Astrocyte (in vitro differentiated cells and primary cell): ENCODE measurements around the gene ST3GAL4. TPM values are rescaled to one million over a fixed set of nuclear protein-coding genes. Genes with fewer than 3 reads are reported as not detected.
"Not testable (repeated sequence)": the region's sequence is repeated elsewhere in the genome, so short reads cannot be mapped to it uniquely, and the experiment has no call there.

Experiments used
- DNase-seq: peaks from one replicate; pipeline ENCODE4 v3.0.0-alpha.2; 2010; ENCODE audit warnings: low read depth
- FAIRE-seq: peaks from 2 replicates; lab custom pipeline; 2011; peaks lifted over from hg19 to GRCh38; lab: Jason Lieb, UNC
- H2AFZ ChIP-seq: 2 replicates; pipeline ENCODE4 v1.6.0; 2012; ENCODE audit warnings: low read depth, low read length, inconsistent platforms
- H3K27ac ChIP-seq: 2 replicates; pipeline ENCODE4 v1.5.1; 2011; ENCODE audit warnings: low read depth, low read length, inconsistent platforms
- H3K27me3 ChIP-seq: 2 replicates; pipeline ENCODE4 v1.6.0; 2011; ENCODE audit warnings: low read length, inconsistent platforms; ENCODE audit not compliant: insufficient read depth
- H3K36me3 ChIP-seq: 2 replicates; pipeline ENCODE4 v1.5.1; 2011; ENCODE audit warnings: low read length, inconsistent platforms; ENCODE audit not compliant: insufficient read depth
- H3K4me1 ChIP-seq: 2 replicates; pipeline ENCODE4 v1.5.1; 2011; ENCODE audit warnings: low read length, inconsistent platforms; ENCODE audit not compliant: insufficient read depth
- H3K4me2 ChIP-seq: 2 replicates; pipeline ENCODE4 v1.6.0; 2012; ENCODE audit warnings: low read length, inconsistent platforms
- H3K4me3 ChIP-seq: 2 replicates; pipeline ENCODE4 v1.5.1; 2011; ENCODE audit warnings: low read depth, mild to moderate bottlenecking, low read length, inconsistent platforms; ENCODE audit not compliant: insufficient read depth
- H3K79me2 ChIP-seq: 2 replicates; pipeline ENCODE4 v1.6.0; 2012; ENCODE audit warnings: mild to moderate bottlenecking, low read length, inconsistent platforms; ENCODE audit not compliant: insufficient read depth
- H3K9ac ChIP-seq: 2 replicates; pipeline ENCODE4 v1.6.0; 2012; ENCODE audit warnings: mild to moderate bottlenecking, low read length, inconsistent platforms
- H3K9me3 ChIP-seq: 2 replicates; pipeline ENCODE4 v1.5.1; 2012; ENCODE audit warnings: low read depth, mild to moderate bottlenecking, low read length, inconsistent platforms; ENCODE audit not compliant: insufficient read depth
- H4K20me1 ChIP-seq: 2 replicates; pipeline ENCODE4 v1.6.0; 2012; ENCODE audit warnings: low read length, inconsistent platforms; ENCODE audit not compliant: insufficient read depth
- H3K27ac Mint-ChIP-seq: one replicate; pipeline ENCODE4 v1.8.0; 2021; ENCODE audit warnings: mild to moderate bottlenecking, mixed read lengths; ENCODE audit not compliant: unreplicated experiment
- H3K27me3 Mint-ChIP-seq: one replicate; pipeline ENCODE4 v1.8.0; 2021; ENCODE audit warnings: low read depth, mixed read lengths; ENCODE audit not compliant: unreplicated experiment
- H3K36me3 Mint-ChIP-seq: one replicate; pipeline ENCODE4 v1.8.0; 2021; ENCODE audit warnings: low read depth, mixed read lengths; ENCODE audit not compliant: unreplicated experiment
- H3K4me1 Mint-ChIP-seq: one replicate; pipeline ENCODE4 v1.8.0; 2021; ENCODE audit warnings: low read depth, mixed read lengths; ENCODE audit not compliant: unreplicated experiment
- H3K4me3 Mint-ChIP-seq: one replicate; pipeline ENCODE4 v1.8.0; 2021; ENCODE audit warnings: mild to moderate bottlenecking, moderate library complexity, mixed read lengths; ENCODE audit not compliant: unreplicated experiment
- H3K9me3 Mint-ChIP-seq: one replicate; pipeline ENCODE4 v1.8.0; 2021; ENCODE audit warnings: mild to moderate bottlenecking, mixed read lengths; ENCODE audit not compliant: unreplicated experiment
- EZH2 ChIP-seq: IDR thresholded peaks from 2 replicates; pipeline ENCODE4 v1.6.1; 2012; ENCODE audit warnings: mild to moderate bottlenecking, low read length, inconsistent platforms; ENCODE audit not compliant: insufficient read depth
- total RNA-seq: library from RNA; stranded (reverse); gene quantifications from 2 replicates; pipeline ENCODE4 v1.2.1, GENCODE V29; 2021
- TF ChIP-seq, protein P1 (sequence below): IDR thresholded peaks from 2 replicates; pipeline ENCODE4 v1.5.1; 2011; ENCODE audit warnings: low read depth, mild to moderate bottlenecking, inconsistent platforms, low read length, moderate library complexity; ENCODE audit not compliant: insufficient read depth

ST3GAL4 gene
- total RNA-seq, 1 donor from 2014 or later = 12.2 TPM

DNA sequence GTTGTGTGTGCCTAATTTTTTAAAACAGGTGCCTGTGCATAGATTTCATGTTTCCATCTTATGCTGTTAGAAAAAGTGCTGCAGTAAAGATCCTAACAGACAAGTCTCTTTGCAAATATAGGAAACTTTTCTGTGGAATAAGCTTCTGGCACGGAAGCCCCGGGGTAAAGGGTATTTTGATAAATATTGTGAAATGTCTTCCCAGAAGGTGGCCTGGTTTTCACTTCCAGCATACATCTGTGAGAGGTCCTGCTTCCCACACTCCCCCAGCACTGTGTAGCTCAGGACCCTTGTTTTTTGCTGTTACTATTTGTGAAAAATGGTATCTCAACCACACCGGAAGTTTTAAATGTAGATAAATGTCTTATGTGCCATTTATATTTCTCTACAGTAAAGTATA lies 14.5 kb downstream of the ST3GAL4 start:
- H4K20me1 ChIP-seq = peaks cover 48% of the 10 kb centered on the region
- H2AFZ ChIP-seq = no peak overlapping the region
- H3K79me2 ChIP-seq = peaks cover 10% of the 10 kb centered on the region
- Mint-ChIP-seq H3K27ac (no peak overlapping the region), H3K4me1 (peaks cover 13% of the 10 kb centered on the region), H3K27me3 (no peaks in the 10 kb centered on the region), H3K4me3 (no peak overlapping the region), H3K36me3 (no peaks in the 10 kb centered on the region), H3K9me3 (no peaks in the 10 kb centered on the region)
- H3K4me3 ChIP-seq = no peak overlapping the region
- no peaks in the 10 kb centered on the region for H3K36me3 ChIP-seq
- FAIRE-seq (no peak), DNase-seq (no peak)
- H3K4me1 ChIP-seq = peaks cover 5% of the 10 kb centered on the region
- H3K9me3 ChIP-seq = no peaks in the 10 kb centered on the region
- H3K9ac ChIP-seq = no peak overlapping the region
- no peak overlapping the region for H3K27ac ChIP-seq
- no peaks in the 10 kb centered on the region for H3K27me3 ChIP-seq
- no peak for TF ChIP-seq EZH2
- TF ChIP-seq, protein P1, sequence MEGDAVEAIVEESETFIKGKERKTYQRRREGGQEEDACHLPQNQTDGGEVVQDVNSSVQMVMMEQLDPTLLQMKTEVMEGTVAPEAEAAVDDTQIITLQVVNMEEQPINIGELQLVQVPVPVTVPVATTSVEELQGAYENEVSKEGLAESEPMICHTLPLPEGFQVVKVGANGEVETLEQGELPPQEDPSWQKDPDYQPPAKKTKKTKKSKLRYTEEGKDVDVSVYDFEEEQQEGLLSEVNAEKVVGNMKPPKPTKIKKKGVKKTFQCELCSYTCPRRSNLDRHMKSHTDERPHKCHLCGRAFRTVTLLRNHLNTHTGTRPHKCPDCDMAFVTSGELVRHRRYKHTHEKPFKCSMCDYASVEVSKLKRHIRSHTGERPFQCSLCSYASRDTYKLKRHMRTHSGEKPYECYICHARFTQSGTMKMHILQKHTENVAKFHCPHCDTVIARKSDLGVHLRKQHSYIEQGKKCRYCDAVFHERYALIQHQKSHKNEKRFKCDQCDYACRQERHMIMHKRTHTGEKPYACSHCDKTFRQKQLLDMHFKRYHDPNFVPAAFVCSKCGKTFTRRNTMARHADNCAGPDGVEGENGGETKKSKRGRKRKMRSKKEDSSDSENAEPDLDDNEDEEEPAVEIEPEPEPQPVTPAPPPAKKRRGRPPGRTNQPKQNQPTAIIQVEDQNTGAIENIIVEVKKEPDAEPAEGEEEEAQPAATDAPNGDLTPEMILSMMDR = no peak
- H3K4me2 ChIP-seq = no peak overlapping the region

DNA sequence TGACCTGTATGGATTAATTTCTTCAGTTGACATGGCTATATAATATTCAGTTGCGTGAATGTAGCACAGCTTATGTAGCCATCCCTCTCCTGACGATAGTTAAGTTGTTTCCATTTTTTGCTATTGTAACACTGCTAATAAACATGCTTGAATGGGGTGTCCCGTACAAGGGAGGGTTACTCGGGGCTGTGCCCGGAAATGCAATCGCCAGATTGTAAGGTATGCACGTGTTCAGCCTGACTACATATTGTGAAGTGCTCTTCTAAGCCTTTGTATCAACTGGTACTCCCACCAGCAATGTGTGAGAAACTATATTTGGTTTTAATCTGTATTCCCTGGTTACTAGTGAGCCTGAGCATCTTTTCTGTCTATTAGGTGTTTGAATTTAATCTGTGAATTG lies 16.1 kb downstream of the ST3GAL4 start:
- Histone ChIP-seq H2AFZ (no peak overlapping the region), H3K79me2 (peaks cover 10% of the 10 kb centered on the region), H3K36me3 (no peaks in the 10 kb centered on the region), H3K9ac (no peak overlapping the region), H3K27ac (no peak overlapping the region), H3K27me3 (no peaks in the 10 kb centered on the region), H4K20me1 (peaks cover 54% of the 10 kb centered on the region), H3K4me1 (peaks cover 5% of the 10 kb centered on the region), H3K4me2 (no peak overlapping the region), H3K9me3 (no peaks in the 10 kb centered on the region), H3K4me3 (no peak overlapping the region)
- H3K27ac Mint-ChIP-seq = peak overlapping the region; percentile 24
- no peaks in the 10 kb centered on the region for H3K36me3 Mint-ChIP-seq
- FAIRE-seq = no peak
- TF ChIP-seq EZH2 = no peak
- TF ChIP-seq, protein P1 = no peak
- DNase-seq = no peak
- H3K4me3 Mint-ChIP-seq = no peak overlapping the region
- H3K9me3 Mint-ChIP-seq = no peaks in the 10 kb centered on the region
- H3K4me1 Mint-ChIP-seq = peaks cover 13% of the 10 kb centered on the region
- no peaks in the 10 kb centered on the region for H3K27me3 Mint-ChIP-seq

DNA sequence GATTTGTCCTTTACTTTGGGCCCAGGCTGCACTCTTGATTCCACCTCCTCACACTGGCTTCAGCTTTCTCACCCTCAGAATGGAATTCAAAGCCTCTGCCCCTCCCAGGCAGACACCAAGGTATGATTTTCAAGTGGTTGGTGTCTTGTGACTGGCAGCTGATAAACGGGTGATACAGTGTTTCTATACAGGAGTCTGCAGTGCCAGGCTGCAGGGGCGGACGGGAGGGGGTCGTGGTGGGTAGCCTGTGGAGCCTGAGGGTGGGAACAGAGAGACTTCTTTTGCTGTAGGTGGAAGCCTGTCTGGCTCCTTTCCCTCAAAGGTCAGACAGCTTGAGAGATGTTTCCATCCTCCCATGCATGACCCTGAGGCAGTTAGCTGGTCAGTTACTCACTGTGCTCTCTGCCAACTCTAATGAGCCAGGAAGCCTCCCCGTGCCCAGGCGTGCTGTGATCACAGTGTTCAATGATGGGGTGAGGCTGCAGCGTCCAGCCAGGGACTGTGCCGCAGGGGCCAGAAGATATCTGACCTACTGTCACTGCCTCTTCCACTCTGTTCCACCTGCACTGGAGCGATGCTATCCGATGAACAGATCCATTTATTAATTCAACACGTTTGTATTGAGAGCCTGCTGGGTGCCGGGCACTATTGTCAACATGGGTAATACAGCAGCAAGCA lies 18.0 kb downstream of the ST3GAL4 start:
- H3K4me3 ChIP-seq, H3K4me1 ChIP-seq, H3K27ac Mint-ChIP-seq, H2AFZ ChIP-seq, H3K9me3 Mint-ChIP-seq, H3K27me3 ChIP-seq, H3K27ac ChIP-seq, H3K4me3 Mint-ChIP-seq, FAIRE-seq, H3K79me2 ChIP-seq, H3K36me3 ChIP-seq, H3K27me3 Mint-ChIP-seq, H3K36me3 Mint-ChIP-seq, DNase-seq, H3K9me3 ChIP-seq, H3K9ac ChIP-seq: not testable (repeated sequence)
- peak overlapping the region; percentile 15 for H3K4me2 ChIP-seq
- H4K20me1 ChIP-seq = peaks cover 52% of the 10 kb centered on the region
- H3K4me1 Mint-ChIP-seq = peaks cover 13% of the 10 kb centered on the region

DNA sequence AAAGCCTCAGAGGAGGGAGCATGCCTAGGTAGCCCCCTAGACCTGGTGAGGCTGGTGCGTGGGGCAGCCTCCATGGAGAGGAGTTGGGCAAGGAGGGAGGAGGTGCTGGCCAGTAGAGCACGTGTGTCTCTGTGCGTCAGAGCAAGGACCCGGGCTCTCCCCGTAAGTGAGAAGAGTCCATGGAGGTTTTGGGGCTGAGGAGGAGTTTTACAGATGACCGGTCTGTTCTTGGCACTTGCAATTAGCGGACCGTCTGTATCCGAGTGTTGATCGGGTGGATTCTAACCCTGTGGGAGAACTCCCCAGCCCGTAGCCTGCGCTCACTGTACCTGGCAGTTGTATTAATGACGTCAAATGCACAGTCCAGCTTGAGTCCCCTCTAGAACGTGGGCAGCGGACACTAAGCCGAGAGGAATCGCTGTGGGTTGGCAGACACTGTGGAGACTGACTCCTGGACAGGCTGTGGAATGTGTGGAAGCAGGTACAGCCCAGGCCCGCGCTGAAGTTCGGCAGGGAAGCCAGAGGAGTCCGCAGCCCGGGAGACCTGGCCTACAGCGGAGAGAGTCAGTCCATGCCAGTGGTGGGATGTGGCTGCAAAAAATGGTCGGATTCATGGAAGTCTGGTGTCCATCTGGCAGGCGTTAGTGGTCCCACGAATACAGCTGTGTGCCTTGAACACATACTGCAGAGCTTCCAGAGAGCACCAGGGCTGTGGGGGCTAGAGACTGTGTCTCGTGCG lies 19.2 kb downstream of the ST3GAL4 start:
- DNase-seq, H3K4me3 ChIP-seq, H3K27ac Mint-ChIP-seq, H3K4me3 Mint-ChIP-seq, H3K36me3 ChIP-seq, H3K9me3 Mint-ChIP-seq, H3K79me2 ChIP-seq, H3K27me3 Mint-ChIP-seq, H2AFZ ChIP-seq, FAIRE-seq, H3K36me3 Mint-ChIP-seq, H3K27ac ChIP-seq, H3K4me2 ChIP-seq, H3K9me3 ChIP-seq, H3K9ac ChIP-seq, H3K4me1 ChIP-seq, H3K27me3 ChIP-seq: not testable (repeated sequence)
- H3K4me1 Mint-ChIP-seq = peaks cover 13% of the 10 kb centered on the region
- peaks cover 52% of the 10 kb centered on the region for H4K20me1 ChIP-seq
